ENCODE data around the gene OSBPL3. TPM values are rescaled to one million over a fixed set of nuclear protein-coding genes. Genes with fewer than 3 reads are reported as not detected.

The OSBPL3 gene
- total and polyA plus RNA-seq, 11 donors, result 1.5 to 14.3 (median 4.9) TPM

GRCh38 chr7:24754906-24755506, 225.0 kb downstream of the OSBPL3 start:
- intact Hi-C loops (cut with DNase I), result no loop called here
- H3K4me1 ChIP-seq, result peaks cover 0 to 31% (median 4%) of the 10 kb centered on the region in 12 donors

GRCh38 chr7:24752073-24752800, 227.7 kb downstream of the OSBPL3 start:
- ATAC-seq (no peak), DNase-seq (no peak)
- H3K36me3 ChIP-seq, result no peaks in the 10 kb centered on the region
- TF ChIP-seq POLR2A (IDR thresholded peaks at IDR 0.05) (no peak), CTCF (IDR thresholded peaks at IDR 0.05) (no peak)
- WGBS, 4 donors, result 70 to 78% (median 73%) methylated on average over 3 of the region's 3 CpGs
- intact Hi-C loops (cut with DNase I), result no loop called here
- no peaks in the 10 kb centered on the region for H3K27me3 ChIP-seq
- H3K9me3 ChIP-seq, result no peaks in the 10 kb centered on the region
- H3K4me3 ChIP-seq, result no peak overlapping the region
- peaks cover 0 to 22% (median 0%) of the 10 kb centered on the region in 12 donors for H3K4me1 ChIP-seq
- no peak overlapping the region for H3K27ac ChIP-seq

More at GRCh38 chr7:24754906-24755506, 225.0 kb downstream of the OSBPL3 start:
- Histone ChIP-seq H3K27ac (no peak overlapping the region), H3K36me3 (no peaks in the 10 kb centered on the region), H3K9me3 (no peaks in the 10 kb centered on the region), H3K4me3 (no peak overlapping the region), H3K27me3 (peaks cover 0 to 11% (median 0%) of the 10 kb centered on the region in 9 donors)
- ATAC-seq (no peak), DNase-seq (no peak)
- no peak for TF ChIP-seq POLR2A (IDR thresholded peaks at IDR 0.05)
- TF ChIP-seq CTCF (IDR thresholded peaks at IDR 0.05), result no peak
- 81 to 87% (median 82%) methylated on average over 3 of the region's 3 CpGs for WGBS, 4 donors

- H3K4me3 ChIP-seq, result no peak overlapping the region
- intact Hi-C loops (cut with DNase I), result no loop called here
- no peak for DNase-seq
- ATAC-seq, result no peak
- 76 to 78% (median 77%) methylated on average over 1 of the region's 1 CpG for WGBS, 4 donors
- TF ChIP-seq POLR2A (IDR thresholded peaks at IDR 0.05) (no peak), CTCF (IDR thresholded peaks at IDR 0.05) (no peak)
- no peaks in the 10 kb centered on the region for H3K27me3 ChIP-seq
- H3K36me3 ChIP-seq, result peaks cover 0 to 5% (median 0%) of the 10 kb centered on the region in 9 donors
- no peaks in the 10 kb centered on the region for H3K9me3 ChIP-seq
- no peak overlapping the region for H3K27ac ChIP-seq
- peaks cover 0 to 19% (median 0%) of the 10 kb centered on the region in 12 donors for H3K4me1 ChIP-seq
Measured at GRCh38 chr7:24751484-24751883, 228.5 kb downstream of the OSBPL3 start.

- Histone ChIP-seq H3K27ac (no peak overlapping the region), H3K36me3 (peaks cover 0 to 5% (median 0%) of the 10 kb centered on the region in 9 donors), H3K27me3 (no peaks in the 10 kb centered on the region), H3K9me3 (no peaks in the 10 kb centered on the region), H3K4me3 (no peak overlapping the region), H3K4me1 (peaks cover 0 to 10% (median 0%) of the 10 kb centered on the region in 12 donors)
- intact Hi-C loops (cut with DNase I), result no loop called here
- WGBS, 4 donors, result 92 to 98% (median 94%) methylated on average over 3 of the region's 3 CpGs
- TF ChIP-seq POLR2A (IDR thresholded peaks at IDR 0.05), result no peak
- no peak for TF ChIP-seq CTCF (IDR thresholded peaks at IDR 0.05)
- no peak for ATAC-seq
- DNase-seq, result no peak
Measured at GRCh38 chr7:24750441-24751055, 229.4 kb downstream of the OSBPL3 start.

Measured in heart left ventricle (tissue), 16 donors.